Cardiac fibroblast (primary cell): ENCODE measurements around the gene ZBED4.

Experiments used
- DNase-seq, 2 donors: peaks; one replicate each; pipeline versions ENCODE4 v3.0.0 to v3.0.0-alpha.2; 2010; ENCODE audit warnings: low read depth in 2 of 2
- H3K4me3 ChIP-seq, 2 donors: replicated peaks in 1 of 2; 1 replicate in 1 of 2; 2 replicates in 1 of 2; pipeline ENCODE4 v1.5.1; 2011; ENCODE audit warnings: low read depth in 2 of 2, low read length in 2 of 2, mild to moderate bottlenecking in 2 of 2, moderate library complexity in 1 of 2
- TF ChIP-seq, protein P1 (sequence below): IDR thresholded peaks from one replicate; pipeline ENCODE4 v1.5.1; 2011; ENCODE audit warnings: low read depth, mild to moderate bottlenecking, low read length, inconsistent platforms

The ZBED4 gene

DNA sequence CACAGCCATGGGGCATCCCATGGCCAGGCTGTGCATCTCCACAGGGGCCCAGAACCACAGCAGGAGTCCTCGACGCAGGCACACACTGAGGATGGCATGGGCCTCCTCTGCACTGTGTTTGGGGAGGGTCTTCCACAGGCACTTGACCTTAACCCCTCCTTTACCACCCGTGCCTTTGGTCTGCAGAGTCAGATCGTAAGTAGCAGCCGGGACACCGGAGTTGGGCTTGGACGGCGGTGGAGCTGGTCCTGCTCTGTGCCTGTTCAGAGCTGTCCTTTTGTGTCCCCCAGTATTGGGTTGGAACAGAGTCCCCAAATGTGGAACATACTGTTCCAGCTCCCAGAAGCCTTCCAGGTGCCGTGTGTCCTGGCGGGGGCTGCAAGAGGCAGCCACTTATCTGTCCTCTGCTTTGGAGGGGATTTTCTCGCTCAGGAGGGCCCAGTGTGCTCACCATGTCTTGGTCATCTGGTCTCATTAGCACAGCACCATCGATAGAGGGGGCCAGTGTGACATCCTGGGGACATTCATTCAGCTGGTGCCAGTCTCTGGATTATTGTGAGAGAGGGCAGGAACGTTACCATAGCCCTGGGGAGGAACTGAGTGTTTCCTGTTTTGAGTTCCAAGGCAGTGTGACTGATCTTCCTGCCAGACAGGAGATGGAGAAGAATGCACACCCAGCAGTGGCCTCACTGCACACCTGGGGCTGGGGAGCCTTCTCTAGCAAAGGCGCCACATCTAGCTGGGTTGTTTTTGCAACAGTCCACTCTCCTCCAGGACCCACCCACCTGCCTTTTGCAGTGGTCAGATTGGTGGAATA is 77.2 kb downstream of the ZBED4 start:
- H3K4me3 ChIP-seq: no peak overlapping the region

DNA sequence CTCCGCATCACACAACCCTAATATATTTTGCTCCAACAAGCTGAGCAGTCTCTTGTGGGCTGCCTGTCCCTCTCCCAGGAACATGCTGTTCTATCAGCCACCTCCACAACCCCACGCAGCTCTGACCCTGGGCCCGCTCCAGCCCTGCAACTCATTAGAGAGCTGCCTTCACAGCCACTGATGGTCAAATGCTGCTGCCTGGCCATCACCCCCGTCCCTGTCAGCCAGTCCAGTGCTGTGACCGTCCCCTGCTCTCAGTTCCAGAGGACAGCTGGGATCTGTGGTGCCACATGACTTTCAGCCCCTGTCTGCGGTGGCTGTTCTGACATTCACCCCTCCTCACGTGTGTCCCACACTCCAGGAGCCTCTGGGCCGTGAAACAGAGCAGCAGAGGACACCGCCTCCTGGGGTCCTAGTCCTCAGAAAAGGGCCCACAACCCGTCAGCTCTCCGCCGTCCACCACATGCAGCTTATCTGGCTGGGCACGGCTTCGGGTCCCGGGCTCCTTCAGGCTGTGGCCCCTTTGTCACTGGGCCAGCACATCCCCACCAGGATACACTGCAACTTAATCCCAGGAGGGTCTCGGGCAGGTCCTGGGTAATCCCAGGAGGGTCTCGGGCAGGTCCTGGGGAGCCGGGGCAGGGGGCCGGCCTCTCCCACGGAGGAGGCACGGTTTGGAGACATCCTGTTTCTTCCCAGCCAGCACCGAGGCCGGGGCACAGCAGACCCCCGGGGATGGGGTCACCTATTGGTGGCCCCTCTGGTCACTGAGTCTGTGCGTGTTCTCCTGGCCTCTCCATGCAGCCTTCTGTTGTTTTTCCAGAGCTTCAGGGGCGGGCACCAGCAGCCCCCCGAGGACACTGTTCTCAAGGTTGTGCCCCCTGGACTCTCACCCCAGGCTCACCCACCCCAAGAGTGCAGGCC is 79.9 kb downstream of the ZBED4 start:
- H3K4me3 ChIP-seq: no peak overlapping the region
- no peak for DNase-seq
- TF ChIP-seq, protein P1, sequence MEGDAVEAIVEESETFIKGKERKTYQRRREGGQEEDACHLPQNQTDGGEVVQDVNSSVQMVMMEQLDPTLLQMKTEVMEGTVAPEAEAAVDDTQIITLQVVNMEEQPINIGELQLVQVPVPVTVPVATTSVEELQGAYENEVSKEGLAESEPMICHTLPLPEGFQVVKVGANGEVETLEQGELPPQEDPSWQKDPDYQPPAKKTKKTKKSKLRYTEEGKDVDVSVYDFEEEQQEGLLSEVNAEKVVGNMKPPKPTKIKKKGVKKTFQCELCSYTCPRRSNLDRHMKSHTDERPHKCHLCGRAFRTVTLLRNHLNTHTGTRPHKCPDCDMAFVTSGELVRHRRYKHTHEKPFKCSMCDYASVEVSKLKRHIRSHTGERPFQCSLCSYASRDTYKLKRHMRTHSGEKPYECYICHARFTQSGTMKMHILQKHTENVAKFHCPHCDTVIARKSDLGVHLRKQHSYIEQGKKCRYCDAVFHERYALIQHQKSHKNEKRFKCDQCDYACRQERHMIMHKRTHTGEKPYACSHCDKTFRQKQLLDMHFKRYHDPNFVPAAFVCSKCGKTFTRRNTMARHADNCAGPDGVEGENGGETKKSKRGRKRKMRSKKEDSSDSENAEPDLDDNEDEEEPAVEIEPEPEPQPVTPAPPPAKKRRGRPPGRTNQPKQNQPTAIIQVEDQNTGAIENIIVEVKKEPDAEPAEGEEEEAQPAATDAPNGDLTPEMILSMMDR: no peak

More for the DNA sequence above, 77.2 kb downstream of the ZBED4 start:
- TF ChIP-seq, protein P1: peak; percentile 45
- peak; percentile 70 to 76 for DNase-seq

DNA sequence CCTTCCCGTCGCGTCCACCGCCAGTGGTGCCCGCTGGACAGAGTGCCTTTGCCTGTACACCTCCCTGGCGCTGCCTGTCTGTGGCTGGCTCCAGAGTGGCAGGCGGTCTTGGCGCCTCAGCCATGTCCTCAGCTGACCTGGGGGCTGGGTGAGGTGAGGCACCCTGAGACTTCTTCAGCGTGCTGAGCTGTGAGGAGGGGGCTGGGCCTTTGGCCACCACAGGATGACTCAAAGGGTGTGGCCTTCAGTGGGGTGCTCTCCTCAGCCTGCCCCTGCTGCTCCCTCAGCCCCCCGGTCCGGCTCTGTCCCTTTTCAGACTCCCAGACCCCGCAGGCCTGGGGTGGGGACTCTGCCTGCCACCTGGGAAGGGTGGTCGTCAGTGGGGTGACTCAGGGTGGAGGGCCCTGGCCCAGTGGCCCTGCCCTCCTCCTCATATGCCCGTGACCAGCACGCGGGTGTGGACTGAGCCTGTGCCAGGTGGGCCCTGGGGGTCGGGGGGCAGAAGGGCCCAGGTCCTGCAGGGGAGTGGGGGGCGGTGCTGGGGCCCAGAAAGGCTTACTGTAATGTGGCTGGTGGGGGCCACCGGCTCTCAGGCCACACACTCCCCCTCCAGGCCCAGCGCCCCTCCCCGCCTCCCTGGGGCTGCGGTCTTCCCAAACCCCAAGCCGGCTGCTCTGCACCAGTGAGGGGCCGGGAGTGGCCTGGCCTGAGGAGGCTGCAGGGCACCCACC is 80.7 kb downstream of the ZBED4 start:
- DNase-seq: peak; percentile 28 to 51
- TF ChIP-seq, protein P1: no peak
- H3K4me3 ChIP-seq: peak overlapping the region; percentile 36 to 50

DNA sequence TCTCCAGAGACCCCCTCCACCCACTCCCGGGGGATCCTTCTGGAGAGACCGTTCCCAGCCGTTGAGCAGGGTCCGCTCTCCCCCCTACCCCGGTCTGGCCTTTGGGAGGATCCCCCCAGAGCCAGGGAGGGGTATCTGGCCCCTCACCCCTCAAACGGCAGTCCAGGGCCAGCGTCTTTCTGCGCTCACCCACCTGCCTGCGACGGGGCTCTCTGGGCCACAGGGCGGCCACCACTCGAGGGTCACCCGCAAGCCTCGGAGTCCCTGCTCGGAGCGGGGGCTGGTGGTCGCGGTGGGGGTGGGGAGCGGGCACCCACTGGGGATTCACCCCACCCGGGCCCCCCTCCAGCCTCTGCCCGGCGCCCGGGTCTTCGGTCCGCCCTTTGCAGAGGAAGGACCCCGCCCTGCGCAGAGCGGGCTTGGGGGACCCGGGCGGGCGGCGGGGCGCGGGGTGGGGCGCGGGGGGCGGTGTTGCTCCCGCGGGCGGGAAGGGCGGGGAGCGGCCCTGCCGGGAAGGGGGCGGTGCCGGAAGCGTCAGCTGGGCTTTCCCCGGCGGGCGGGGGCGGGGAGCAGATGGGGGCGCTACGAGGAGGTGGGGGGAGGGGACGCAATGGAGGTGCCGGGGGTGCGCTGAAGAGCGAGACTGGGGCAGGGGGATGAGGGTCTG is 81.4 kb downstream of the ZBED4 start:
- DNase-seq: peak; percentile 47 to 85
- TF ChIP-seq, protein P1: no peak
- peak overlapping the region; percentile 36 to 50 for H3K4me3 ChIP-seq

DNA sequence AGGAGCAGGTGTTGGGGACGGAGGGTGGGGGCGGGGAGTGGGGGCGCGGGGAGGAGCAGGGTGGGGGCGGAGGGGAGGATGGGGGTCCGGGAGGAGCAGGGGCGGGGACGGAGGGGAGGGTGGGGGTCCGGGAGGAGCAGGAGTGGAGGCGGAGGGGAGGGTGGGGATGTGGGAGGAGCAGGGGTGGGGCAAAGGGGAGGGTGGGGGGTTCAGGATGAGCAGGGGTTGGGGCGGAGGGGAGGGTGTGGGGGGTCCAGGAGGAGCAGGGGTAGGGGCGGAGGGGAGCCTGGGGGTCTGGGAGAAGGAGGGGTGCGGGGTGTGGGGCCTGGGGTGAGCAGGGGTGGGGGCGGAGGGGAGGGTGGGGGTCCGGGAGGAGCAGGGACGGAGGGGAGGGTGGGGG is 81.9 kb downstream of the ZBED4 start:
- TF ChIP-seq, protein P1: no peak
- peak in 1 of 2 donors; percentile 72 for DNase-seq
- H3K4me3 ChIP-seq: no peak overlapping the region
